HG03103 (cell line): ENCODE results near the gene HSCB.
A peak's percentile ranks its signal among the peaks of the same experiment; 100 is the strongest.
"Not testable (repeated sequence)": the region's sequence is repeated elsewhere in the genome, so short reads cannot be mapped to it uniquely, and the experiment has no call there.

ENCODE experiments used
- ATAC-seq: cut with Tn5 transposase; IDR thresholded peaks from one replicate; pipeline ENCODE4 v1.9.1; 2021; ENCODE audit warnings: low read depth; ENCODE audit not compliant: unreplicated experiment

HSCB gene

GRCh38 chr22:28737701-28738100 is 4.1 kb upstream of the HSCB start:
- ATAC-seq = no peak

DNA sequence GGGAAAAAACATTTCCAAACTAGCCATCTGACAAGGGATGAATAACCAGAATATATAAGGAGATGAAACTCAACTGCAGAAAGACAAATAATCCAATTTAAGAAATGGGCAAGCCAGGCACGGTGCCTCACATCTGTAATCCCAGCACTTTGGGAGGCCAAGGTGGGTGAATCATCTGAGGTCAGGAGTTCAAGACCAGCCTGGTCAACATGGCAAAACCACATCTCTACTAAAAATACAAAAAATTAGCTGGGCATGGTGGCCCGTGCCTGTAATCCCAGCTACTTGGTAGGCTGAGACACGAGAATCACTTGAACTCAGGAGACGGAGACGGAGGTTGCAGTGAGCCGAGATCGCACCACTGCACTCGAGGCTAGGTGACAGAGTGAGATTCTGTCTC is 3.0 kb upstream of the HSCB start:
- ATAC-seq = not testable (repeated sequence)

- ATAC-seq = no peak
Measured at GRCh38 chr22:28741200-28741784, 547 bp upstream of the HSCB start.

DNA sequence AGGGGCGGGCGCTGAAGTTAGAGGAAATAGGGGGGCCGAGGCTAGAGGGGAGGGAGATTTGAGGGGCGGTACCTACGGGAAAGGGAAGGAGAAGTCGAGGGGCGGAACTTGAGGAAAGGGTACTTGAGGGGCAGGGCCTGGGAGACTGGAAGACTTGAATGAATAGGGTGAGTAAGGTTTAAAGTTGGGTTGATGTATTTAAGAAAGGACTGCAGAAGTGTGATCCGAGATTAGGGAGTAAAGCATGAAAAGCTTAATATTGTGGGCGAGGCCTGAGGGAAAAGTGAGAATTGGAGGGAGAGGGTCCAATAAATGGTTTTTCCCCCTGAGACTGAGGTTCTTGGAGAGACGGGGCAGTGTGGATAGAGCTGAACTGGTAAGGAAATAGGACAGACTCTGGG is 723 bp downstream of the HSCB start:
- ATAC-seq = no peak

- no peak for ATAC-seq
Measured at GRCh38 chr22:28743852-28744251, 2.0 kb downstream of the HSCB start.

- no peak for ATAC-seq
Measured at GRCh38 chr22:28750471-28750881, 8.6 kb downstream of the HSCB start.

GRCh38 chr22:28754512-28754911 is 12.7 kb downstream of the HSCB start:
- ATAC-seq = not testable (repeated sequence)

- no peak for ATAC-seq
Measured at GRCh38 chr22:28759861-28760560, 18.2 kb downstream of the HSCB start.

GRCh38 chr22:28761449-28761755 is 19.6 kb downstream of the HSCB start:
- ATAC-seq = no peak

DNA sequence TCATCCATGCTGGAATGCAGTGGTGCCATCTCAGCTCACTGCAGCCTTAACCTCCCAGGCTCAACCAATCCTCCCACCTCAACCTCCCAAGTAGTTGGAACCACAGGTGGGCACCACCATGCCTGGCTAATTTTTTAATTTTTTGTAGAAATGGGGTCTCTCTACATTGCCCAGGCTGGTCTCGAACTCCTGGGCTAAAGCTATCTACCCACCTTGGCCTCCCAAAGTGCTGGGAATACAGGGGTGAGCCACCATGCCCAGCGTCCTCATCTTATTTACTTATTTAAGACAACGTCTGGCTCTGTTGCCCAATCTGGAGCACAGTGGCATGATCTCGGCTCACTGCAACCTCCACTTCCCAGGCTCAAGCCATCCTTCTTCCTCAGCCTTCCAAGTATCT is 20.2 kb downstream of the HSCB start:
- ATAC-seq = not testable (repeated sequence)

- no peak for ATAC-seq
Measured at GRCh38 chr22:28766628-28767027, 24.8 kb downstream of the HSCB start.

DNA sequence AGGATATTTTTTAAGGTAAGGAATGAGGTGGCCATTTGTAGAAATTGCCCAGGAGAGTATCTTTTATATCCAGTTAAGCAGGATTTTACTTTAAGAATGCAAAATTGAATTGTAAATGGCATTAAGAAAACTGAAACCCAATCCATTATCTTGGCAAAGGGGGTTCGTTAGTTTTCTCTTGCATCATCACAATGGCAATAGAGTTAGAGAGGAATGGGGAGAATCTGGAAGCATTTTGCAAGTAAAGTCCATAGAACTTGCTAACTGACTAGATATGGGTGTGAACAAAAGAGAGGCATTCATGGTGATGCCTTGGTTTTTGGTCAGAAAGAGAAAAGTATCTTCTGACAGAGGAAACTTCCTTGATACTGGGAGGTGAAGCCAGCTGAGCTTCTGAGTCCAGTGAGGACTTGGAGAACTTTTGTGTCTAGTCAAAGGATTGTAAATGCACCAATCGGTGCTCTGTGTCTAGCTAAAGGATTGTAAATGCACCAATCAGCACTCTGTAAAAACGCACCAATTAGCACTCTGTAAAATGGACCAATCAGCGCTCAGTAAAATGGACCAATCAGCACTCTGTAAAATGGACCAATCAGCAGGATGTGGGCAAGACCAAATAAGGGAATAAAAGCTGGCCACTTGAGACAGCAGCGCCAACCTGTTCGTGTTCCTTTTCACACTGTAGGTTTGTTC is 27.0 kb downstream of the HSCB start:
- no peak for ATAC-seq

GRCh38 chr22:28769394-28770085 is 27.7 kb downstream of the HSCB start:
- no peak for ATAC-seq

GRCh38 chr22:28771195-28771791 is 29.5 kb downstream of the HSCB start:
- no peak for ATAC-seq

DNA sequence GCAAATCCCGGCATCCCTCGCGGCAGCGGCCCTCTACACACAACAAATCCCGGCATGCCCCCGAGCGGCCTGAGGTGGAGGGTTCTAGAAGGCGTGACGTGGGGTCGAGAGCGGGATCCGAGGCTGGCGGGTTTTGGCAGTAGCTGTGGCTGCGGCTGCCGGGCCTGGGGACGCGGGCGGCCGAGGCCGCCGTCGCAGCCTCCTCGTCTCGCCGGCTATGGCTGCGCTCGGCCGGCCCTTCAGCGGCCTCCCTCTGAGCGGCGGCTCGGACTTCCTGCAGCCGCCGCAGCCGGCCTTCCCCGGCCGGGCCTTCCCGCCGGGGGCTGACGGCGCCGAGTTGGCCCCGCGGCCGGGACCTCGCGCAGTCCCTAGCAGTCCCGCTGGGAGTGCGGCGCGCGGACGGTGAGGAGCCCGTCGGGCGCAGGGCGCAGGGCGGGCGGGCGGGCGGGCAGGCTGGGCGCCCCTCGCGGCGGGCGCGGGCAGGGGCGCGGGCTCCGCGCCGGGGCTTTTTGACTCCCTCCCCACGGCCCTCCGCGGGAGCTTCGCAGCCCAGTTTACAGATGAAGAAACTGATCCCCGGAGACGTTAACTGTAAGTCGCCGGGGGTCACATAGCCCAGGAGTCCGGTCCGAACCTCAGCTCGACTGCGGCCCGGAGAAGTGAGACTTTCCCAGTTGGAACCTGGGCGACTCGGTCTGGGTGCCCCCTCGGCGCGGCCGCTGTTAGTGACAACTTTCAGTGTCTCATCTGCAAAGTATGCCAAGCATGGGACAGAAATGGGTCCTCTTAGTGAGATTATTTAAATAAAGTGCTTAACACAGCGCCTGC is 31.0 kb downstream of the HSCB start, which contains the start of gene CCDC117:
CCDC117 (plus strand) TSS at position 63 of the 828 bp plus-strand sequence; CDS start at position 218, 155 bp downstream.
- peak; percentile 81 for ATAC-seq

DNA sequence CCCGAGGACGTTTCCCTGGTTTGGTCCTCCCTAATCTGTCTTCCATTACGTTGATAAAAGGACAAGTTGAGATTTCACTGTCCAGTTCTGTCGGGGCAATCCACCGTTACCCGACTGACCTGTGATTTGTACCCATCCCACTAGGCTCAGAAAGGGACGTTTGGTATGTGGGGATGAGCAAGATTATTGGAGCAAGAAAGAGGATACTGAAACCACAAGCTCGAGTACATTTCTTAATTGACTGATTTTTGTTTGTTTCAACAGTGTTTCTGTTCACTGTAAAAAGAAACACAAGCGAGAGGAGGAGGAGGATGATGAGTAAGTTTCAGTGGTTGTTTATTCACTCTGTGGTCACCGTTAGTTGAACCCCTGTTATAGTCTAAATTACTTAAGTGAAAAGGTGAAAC is 31.6 kb downstream of the HSCB start:
- peak; percentile 22 for ATAC-seq

DNA sequence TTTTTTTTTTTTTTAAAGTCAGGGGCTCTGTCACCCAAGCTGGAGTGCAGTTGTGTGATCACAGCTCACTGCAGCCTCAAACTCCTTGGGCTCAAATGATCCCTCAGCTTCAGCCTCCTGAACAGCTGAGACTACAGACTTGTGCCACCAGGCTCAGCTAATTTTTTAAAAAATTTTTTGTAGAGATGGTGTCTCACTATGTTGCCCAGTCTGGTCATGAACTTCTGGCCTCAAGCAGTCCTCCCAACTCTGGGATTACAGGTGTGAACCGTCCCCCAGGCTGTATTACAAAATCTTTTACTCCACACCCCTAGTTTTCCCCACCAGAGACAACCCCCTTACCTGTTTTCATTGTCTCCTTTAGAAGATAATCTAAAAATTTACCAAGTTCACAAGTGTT is 32.5 kb downstream of the HSCB start:
- ATAC-seq = no peak

GRCh38 chr22:28779833-28780232 is 38.0 kb downstream of the HSCB start:
- no peak for ATAC-seq

DNA sequence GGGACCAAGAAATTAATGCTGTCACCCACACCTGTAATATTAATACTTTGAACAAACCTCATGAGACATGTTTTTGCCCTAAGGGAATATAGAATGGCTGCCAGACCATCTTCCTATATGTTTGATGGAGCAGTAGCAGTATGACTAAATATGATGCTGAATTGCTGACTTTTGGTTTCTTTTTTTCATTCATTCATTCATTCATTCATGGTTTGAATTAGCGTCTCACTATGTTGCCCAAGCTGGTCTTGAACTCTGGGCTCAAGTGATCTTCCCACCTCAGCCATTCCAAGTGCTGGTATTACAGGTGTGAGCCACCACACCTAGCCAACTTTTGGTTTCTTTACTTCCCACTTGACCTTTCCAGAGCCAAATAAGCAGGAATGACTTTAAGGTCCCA is 38.5 kb downstream of the HSCB start:
- ATAC-seq = no peak
